Left ventricle myocardium inferior (tissue), 1 donor: ENCODE results near the gene TNFRSF4. TPM values are rescaled to one million over a fixed set of nuclear protein-coding genes. Genes with fewer than 3 reads are reported as not detected.

Experiments used
- DNase-seq: peaks from one replicate; pipeline ENCODE4 v3.0.0-alpha.2; 2020
- H3K27ac ChIP-seq: fragments of 200-600 bp; replicated peaks from 2 replicates; pipeline ENCODE4 v1.8.0; 2021
- H3K27me3 ChIP-seq: fragments of 200-600 bp; 2 replicates; pipeline ENCODE4 v1.8.0; 2021; ENCODE audit warnings: low read depth
- H3K36me3 ChIP-seq: fragments of 200-600 bp; 2 replicates; pipeline ENCODE4 v1.8.0; 2021
- H3K4me1 ChIP-seq: fragments of 200-600 bp; 2 replicates; pipeline ENCODE4 v1.8.0; 2021
- H3K4me3 ChIP-seq: fragments of 200-600 bp; 2 replicates; pipeline ENCODE4 v1.8.0; 2021; ENCODE audit warnings: mild to moderate bottlenecking, moderate library complexity
- H3K9me3 ChIP-seq: fragments of 200-600 bp; replicated peaks from 2 replicates; pipeline ENCODE4 v1.8.0; 2021
- CTCF ChIP-seq: fragments of 200-600 bp; IDR thresholded peaks from 2 replicates; pipeline ENCODE4 v1.8.0; 2021; ENCODE audit warnings: antibody characterized with exemption, mild to moderate bottlenecking, borderline replicate concordance
- intact Hi-C: fragments of 100-400 bp; cut with micrococcal nuclease; formaldehyde crosslinking; loops from one replicate; pipeline ENCODE4 v1.11.0; 2022
- long read RNA-seq: library from polyadenylated mRNA; unstranded; transcript quantifications from one replicate; pipeline ENCODE4 v2.0.0, GENCODE V29; 2021
- total RNA-seq: library from RNA; stranded (reverse); fragmentation: NEBNext Ultra II Directional; extraction: Animal tissue kit (Norgen Biotek cat#: 25700); gene quantifications from one replicate; pipeline ENCODE4 v1.2.1, GENCODE V29; 2021
- donor health status: DM: no; HTN: yes; CAD: no; lungs with severe emphysema.

TNFRSF4 gene
- 2.2 TPM for total RNA-seq
- long read RNA-seq, partial matches to known transcripts: 1 of 4 reads
- long read RNA-seq, other reads (novel, unspliced or antisense): 3 of 4 reads

- H3K4me1 ChIP-seq: peaks cover 68% of the 10 kb centered on the region
- no peak for TF ChIP-seq CTCF
- peak; percentile 15 for DNase-seq
- H3K27me3 ChIP-seq: peaks cover 1% of the 10 kb centered on the region
- H3K27ac ChIP-seq: peak within 1 kb of the TSS; percentile 80
- H3K4me3 ChIP-seq: peak within 1 kb of the TSS; percentile 61
- peaks cover 25% of the 10 kb centered on the region for H3K36me3 ChIP-seq
- intact Hi-C loops: no loop called here
- no peaks in the 10 kb centered on the region for H3K9me3 ChIP-seq
Observed at GRCh38 chr1:1213345-1214265, at the start of gene TNFRSF4. TSS of gene TNFRSF4 (minus strand) at chr1:1214153. CDS start at chr1:1214127, 26 bp downstream.

GRCh38 chr1:1262758-1263157 is 48.8 kb upstream of the TNFRSF4 start:
- DNase-seq: no peak
- H3K9me3 ChIP-seq: no peaks in the 10 kb centered on the region
- peaks cover 51% of the 10 kb centered on the region for H3K4me1 ChIP-seq
- peaks cover 77% of the 10 kb centered on the region for H3K36me3 ChIP-seq
- no peak overlapping the region for H3K27ac ChIP-seq
- H3K4me3 ChIP-seq: no peak overlapping the region
- intact Hi-C loops: no loop called here
- no peaks in the 10 kb centered on the region for H3K27me3 ChIP-seq
- no peak for TF ChIP-seq CTCF

GRCh38 chr1:1262071-1262470 is 48.1 kb upstream of the TNFRSF4 start:
- peaks cover 51% of the 10 kb centered on the region for H3K4me1 ChIP-seq
- H3K9me3 ChIP-seq: no peaks in the 10 kb centered on the region
- no peak for DNase-seq
- no peak overlapping the region for H3K27ac ChIP-seq
- intact Hi-C loops: no loop called here
- H3K36me3 ChIP-seq: peaks cover 70% of the 10 kb centered on the region
- TF ChIP-seq CTCF: no peak
- H3K27me3 ChIP-seq: no peaks in the 10 kb centered on the region
- H3K4me3 ChIP-seq: no peak overlapping the region

GRCh38 chr1:1260843-1261560 is 47.0 kb upstream of the TNFRSF4 start:
- no peak for DNase-seq

More at GRCh38 chr1:1260843-1261560, 47.0 kb upstream of the TNFRSF4 start:
- peaks cover 51% of the 10 kb centered on the region for H3K4me1 ChIP-seq
- H3K36me3 ChIP-seq: peaks cover 70% of the 10 kb centered on the region
- no peak overlapping the region for H3K4me3 ChIP-seq
- TF ChIP-seq CTCF: no peak
- no peaks in the 10 kb centered on the region for H3K9me3 ChIP-seq
- H3K27me3 ChIP-seq: no peaks in the 10 kb centered on the region
- intact Hi-C loops: no loop called here
- peak overlapping the region; percentile 44 for H3K27ac ChIP-seq
